NCI-H82 treated with DMSO at 0.1 percent for 48 hours (cell line): ENCODE measurements around the gene TNPO2.
"Not testable (repeated sequence)": the region's sequence is repeated elsewhere in the genome, so short reads cannot be mapped to it uniquely, and the experiment has no call there.

Experiments
- DNase-seq: peaks from one replicate; lab custom pipeline; 2025; ENCODE audit not compliant: unreplicated experiment; lab: John Stamatoyannopoulos, UW

Gene TNPO2

DNA sequence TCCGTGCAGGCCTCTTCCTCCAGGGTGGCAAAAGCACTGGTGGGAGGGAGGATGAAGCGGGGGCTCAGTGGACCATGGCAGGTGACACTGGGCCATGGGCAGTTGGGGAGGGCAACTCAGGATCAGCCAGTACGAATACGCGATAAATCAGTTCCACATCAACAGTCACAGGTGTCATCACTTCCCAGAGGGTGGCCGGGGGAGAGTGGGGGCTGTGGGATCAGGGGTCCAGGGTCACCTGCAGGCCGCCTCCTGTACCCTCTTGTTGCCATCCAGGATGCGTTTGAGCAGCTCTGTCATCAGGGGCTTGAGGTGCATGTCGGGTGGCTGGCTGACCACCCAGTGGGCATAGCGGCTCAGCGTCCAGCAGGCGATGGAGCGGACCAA, 17.4 kb downstream of the TNPO2 start:
- no peak for DNase-seq

DNA sequence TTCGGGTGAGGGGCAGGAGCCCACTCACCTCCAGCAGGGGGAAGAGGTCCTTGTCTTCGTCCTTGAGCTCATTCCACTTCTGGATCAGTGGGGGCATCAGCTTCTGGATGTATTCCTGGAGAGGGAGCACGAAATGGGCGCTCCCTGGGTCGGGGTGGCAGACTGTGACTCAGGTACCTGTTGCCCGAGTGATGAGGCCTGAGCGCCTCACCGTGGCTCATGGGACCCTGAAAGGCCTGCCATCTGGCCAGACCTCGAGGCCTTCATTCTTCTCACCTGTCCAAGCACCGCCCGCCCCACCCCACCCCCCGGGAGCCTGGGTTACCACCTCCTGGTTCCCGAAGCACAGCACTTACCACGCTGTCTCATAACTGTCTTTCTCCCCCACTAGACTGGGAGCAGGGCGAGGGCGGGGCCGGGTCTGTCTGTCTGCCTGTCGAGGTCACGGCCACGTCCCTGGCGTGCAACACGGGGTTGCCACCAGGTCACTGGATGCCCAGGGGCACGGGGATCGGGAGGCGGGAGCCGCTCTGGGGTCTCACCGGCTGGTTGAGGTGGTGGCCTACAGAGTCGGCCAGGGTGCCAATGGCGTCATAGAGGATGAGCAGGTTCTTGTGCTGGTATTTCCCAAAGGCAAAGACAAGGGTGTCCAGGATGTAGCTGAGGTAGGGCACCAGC, 17.9 kb downstream of the TNPO2 start:
- no peak for DNase-seq

DNA sequence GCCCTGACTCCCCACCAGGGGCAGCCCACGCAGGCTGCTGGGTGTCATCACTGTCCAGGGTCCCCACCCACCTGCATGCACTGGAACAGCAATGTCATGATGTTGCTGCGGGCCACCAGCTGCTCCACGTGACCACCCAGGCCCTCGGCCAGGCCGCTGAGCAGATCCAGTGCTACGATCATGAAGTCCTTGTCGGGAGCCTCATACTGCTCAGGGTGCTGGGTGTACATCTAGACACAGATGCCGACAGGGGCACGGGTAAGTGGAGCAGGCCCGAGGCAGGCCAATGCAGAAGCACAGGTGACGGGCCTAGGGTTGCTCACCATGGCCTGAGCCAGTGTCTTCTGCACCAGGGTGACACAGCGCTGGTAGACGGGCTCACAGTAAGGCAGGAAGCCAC, 18.6 kb downstream of the TNPO2 start:
- DNase-seq, result no peak

DNA sequence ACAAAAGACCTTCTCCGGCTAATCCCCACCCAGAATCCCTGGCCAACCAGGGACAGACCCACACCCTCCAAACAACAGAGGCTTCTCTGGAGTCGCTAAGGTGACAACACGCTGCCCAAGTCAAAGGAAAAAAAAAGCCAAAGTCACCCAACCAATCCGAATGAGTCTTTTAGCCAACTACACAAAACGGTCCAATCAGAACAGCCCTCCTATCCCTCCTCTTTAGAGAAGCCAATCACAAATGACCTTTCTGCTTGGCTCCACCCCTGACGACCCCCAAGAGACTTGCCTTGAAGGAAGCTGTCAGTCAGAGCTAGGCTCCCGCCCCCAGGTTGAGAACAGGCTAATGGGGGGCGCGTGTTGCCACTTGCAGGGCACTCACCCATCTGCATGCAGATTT, 20.7 kb downstream of the TNPO2 start:
- DNase-seq, result peak; percentile 90

DNA sequence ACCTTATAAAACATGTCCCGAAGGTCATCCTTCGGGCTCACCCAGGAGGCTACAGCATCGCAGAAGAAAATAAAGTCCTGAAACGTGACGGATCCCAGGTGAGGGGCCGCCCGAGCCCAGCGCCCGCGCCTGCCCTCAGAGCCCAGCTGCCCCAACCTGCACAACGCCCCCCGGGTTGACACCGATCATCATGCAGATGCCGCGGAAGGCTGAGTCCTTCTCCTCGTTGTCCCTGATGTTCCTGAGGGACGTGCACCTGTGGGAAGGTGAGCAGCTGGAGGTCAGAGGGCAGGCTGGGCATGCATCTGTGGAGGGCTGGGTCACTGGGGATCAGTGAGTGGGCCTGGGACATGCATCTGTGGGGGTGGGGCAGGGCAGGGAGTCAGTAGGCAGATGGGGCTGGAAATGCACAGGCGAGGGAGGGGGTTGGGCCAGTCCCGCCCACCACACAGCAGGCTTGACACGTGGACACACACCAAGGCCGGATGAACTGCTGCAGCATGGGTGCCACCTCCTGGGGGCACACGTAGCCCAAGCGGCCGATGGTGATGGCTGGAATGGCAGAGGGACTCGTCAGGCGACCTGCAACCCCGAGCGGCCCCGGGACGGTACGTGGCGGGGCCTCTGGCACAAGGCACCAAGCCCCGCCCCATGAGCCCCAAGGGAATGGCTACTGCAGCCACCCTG, 22.0 kb downstream of the TNPO2 start:
- DNase-seq, result no peak

DNA sequence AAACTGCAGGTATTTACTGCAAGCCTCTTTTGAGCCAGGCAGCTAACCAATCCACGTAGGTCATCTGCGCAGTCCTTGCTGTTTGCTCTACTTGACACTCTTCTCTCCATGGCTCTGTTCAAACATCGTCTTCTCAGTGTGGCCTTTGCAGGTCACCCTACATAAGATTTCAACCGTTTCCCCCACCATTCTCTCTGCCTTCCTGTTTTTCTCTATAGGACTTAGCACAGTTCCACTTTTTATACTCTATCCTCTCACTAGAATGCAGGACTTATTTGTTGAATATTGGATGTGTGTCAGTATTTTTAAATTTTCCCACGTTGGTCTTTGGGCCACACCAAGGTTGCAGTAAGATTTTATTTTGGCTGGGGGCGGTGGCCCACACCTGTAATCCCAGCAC, 25.6 kb downstream of the TNPO2 start:
- DNase-seq, result no peak

DNA sequence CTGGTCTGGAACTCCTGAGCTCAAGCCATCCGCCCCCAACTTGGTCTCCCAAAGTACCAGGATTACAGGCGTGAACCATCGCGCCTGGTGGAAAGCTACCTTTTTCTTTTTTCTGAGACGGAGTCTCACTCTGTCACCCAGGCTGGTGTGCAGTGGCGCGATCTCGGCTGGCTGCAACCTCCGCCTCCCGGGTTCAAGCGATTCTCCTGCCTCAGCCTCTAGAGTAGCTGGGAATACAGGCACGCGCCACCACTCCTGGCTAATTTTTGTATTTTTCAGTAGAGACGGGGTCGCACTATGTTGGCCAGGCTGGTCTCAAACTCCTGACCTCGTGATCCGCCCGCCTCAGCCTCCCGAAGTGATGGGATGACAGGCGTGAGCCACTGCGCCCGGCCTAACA, 26.3 kb downstream of the TNPO2 start:
- not testable (repeated sequence) for DNase-seq

GRCh38 chr19:12696366-12697335, 27.1 kb downstream of the TNPO2 start, which contains the start of gene FBXW9:
TSS of gene FBXW9 (minus strand) at chr19:12696631. CDS start at chr19:12696581, 50 bp downstream.
- DNase-seq, result peak; percentile 85

DNA sequence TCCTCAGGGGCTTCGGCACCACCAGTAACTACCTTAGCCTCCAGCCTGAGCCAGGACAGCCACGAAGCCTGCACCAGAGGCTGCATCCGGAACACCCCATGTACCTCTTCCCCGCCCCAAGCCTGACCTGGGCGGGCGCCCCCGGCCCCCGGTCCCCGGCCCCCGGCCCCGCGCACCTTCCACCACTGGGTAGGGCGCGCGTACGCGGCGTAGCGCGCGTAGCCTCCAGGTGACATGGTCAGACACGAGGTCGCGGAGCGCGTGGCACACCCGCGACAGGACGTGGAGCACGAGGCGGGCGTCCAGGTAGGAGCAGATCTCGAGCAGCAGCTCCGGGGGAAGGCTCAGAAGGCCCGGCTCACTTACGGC, 27.8 kb downstream of the TNPO2 start:
- DNase-seq, result no peak

DNA sequence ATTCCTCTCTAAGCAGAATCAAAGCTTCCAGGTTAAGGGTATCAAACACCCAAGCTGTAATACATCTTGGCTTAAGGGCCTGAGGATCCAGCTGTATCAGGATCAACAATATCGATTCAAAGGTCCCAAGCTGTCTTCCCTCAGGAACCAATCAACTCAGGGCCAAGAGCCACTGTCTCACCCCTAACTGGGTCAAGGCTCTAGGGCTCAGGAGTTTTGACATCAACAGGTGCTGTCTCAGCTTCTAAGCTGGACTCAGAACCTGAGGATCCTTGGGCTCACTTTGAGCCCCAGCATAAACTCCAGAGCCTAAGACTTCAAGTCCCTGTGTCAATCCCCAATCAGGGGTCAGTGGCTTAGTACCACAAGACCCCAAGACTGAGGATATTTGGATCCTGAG, 28.2 kb downstream of the TNPO2 start:
- DNase-seq, result no peak

DNA sequence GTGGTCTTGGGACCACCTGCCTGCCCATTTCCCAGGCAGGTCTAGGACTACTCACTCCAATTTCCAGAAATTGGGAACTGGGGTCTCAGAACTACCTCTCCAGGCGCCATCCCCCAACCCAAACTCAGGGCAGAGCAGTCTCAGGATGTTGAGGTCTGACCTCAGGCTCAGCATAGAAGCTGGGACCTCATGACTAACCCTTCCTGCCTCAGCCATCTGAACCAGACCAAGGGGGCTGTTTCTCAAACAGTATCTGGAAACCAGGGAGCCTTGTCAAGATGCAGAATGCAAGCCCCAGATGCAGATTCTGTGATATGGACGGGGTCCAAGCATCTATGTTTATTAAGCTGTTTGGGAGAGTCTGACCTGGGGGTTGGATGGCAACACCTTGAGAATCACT, 28.6 kb downstream of the TNPO2 start:
- no peak for DNase-seq

DNA sequence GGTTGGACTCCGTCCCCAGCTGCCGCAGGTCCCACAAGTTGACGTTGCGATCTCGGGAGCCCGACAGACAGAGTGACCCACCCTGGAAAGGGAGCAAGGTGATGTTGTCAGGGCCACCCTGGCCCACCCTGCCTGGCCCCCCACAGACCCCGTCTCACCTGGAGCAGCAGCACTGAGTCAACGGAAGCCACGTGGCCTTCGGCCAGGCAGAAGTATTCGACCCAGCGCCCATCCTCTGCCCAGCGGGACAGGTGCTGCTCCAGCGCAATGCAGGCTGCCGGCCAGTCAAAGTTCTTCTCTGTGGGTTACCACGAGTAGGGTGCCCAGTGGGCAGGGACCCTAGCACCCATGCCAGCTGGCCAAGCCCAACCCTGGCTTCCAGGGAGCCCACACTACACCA, 29.1 kb downstream of the TNPO2 start:
- DNase-seq, result no peak

- DNase-seq, result no peak
Observed at GRCh38 chr19:12692960-12693359, 30.8 kb downstream of the TNPO2 start.

- DNase-seq, result no peak
Observed at GRCh38 chr19:12689581-12690216, 34.0 kb downstream of the TNPO2 start.

GRCh38 chr19:12689012-12689411, 34.7 kb downstream of the TNPO2 start:
- DNase-seq, result no peak

GRCh38 chr19:12687496-12688196, 36.1 kb downstream of the TNPO2 start, which contains the start of gene GNG14:
TSS of gene GNG14 (plus strand) at chr19:12687998. CDS start at chr19:12688049, 51 bp downstream.
- no peak for DNase-seq

DNA sequence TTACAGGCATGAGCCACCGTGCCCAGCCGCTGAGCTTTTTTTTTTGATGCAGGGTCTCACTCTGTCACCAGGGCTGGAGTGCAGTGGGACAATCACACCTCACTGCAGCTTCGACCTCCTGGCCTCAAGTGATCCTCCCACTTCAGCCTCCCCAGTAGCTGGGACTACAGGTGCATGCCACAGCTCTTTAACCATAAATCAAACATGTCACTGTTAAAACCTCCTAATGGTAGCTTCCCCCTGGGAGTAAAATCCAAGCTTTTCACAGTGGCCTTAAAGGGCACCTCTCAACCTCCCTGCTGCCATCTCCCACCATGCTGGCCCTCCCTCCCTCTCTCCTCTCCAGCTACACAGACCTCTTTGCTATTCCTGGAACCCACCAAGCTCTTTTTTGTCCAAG, 37.9 kb downstream of the TNPO2 start:
- DNase-seq, result no peak

DNA sequence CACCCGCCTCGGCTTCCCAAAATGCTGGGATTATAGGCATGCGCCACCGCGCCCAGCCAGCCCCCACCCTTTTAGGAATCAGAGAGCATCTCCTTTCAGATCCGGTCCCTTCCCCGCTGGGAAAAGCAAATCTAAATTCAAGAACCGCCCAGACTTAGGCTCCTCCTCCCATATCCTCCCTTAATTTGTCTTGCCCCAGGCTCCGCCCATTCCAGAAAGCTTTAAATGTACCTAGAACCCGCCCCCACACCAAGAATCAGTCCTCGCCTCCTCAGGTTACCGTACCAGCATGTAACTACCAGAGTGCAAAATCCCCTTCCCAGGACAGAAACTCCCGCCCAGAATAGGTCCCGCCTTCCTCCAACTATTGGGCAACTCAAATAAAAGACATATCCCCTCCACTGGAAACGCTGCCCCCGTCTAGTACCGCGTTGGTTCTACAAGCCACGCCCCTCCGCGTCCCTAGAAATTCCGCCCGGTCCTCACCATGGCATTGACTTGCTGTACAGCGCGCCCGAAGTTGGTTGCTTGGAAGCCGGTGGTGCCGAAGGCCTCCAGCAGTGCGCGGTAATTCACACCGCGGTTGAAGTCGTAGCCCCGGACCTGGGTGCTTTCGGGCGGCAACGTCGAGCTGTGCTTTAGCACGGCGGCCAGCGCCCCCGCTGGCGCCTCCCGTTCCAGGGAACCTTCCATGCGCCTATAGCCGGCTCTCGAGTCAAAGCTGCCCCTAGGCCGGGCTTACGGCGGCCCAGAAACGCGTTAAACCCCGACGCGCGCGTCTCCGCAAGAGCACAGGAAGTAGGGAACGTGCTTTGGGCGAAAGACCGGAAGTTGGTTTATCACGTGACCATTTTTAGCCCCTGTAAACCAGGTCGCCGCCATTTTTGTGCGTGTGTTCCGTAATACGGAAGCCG, 42.4 kb downstream of the TNPO2 start, which contains the start of gene DHPS:
Gene DHPS, minus strand, starts transcription at position 807 of the 914 bp plus-strand sequence. Its CDS starts 114 bp downstream, at position 693.
- DNase-seq, result peak; percentile 100

DNA sequence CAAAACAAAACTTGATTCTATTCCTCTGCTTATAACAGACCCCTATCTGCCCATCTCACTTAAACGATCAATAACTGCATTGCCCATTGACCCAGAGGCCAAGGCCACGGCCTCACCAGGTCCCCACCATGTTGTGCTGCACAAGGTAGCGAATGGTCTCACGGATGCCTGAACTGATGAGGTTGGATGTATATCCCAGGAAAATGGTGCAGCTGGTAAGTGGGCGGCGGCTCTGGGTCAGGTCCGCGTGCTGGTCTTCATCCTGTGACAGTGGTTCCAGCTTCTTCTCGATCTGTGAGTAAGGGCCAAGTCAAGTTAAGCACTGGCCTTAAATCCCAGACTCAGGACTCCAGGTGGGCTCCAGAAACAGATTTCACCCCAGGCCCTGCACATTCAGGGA, 43.7 kb downstream of the TNPO2 start:
- no peak for DNase-seq
